ENCODE measurements around the gene CFAP46. TPM values are rescaled to one million over a fixed set of nuclear protein-coding genes. Genes with fewer than 3 reads are reported as not detected.

Gene CFAP46
- total and polyA plus RNA-seq, 2 of the 4 experiments (the other 2 are of a cell fraction): 1.3 to 1.8 TPM

DNA sequence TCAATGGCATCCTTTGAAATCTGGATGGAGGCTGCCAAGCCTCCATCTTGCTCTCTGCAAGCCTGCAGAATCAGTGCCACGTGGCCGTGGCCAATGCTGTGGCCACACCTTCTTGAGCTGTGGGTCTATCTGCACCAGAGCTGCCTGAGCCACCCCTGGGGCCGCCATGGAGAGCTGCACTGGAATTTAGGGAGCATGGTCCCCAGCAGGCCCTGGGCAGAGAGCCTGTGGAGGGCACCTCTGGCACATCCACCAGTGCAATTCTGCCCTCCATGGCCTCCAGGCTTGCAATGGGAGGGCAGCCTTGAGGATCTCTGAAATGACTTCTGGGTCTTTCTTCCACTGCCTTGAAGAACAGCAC lies 100.8 kb downstream of the CFAP46 start:
- peaks cover 19% of the 10 kb centered on the region for H3K9me3 ChIP-seq (ENCODE audit: control insufficient read depth, insufficient read depth, low read length)
- no peak overlapping the region for H3K23ac ChIP-seq (ENCODE audit: low read depth, low read length)
- TF ChIP-seq RCOR1 (IDR thresholded peaks at IDR 0.05; ENCODE audit: insufficient replicate concordance, low read length) (no peak), MAZ (IDR thresholded peaks at IDR 0.05; ENCODE audit: borderline replicate concordance, low read depth, low read length) (no peak), NFE2L2 (IDR thresholded peaks at IDR 0.05; ENCODE audit: low read depth, low read length) (no peak), RAD21 (IDR thresholded peaks at IDR 0.05; ENCODE audit: low read length) (no peak), MAFK (IDR thresholded peaks at IDR 0.05; ENCODE audit: low read depth, low read length) (no peak), RFX5 (IDR thresholded peaks at IDR 0.05; ENCODE audit: low read depth, low read length) (no peak), MXI1 (IDR thresholded peaks at IDR 0.05; ENCODE audit: borderline replicate concordance, low read depth, low read length) (no peak), CEBPB (IDR thresholded peaks at IDR 0.05; ENCODE audit: low read depth, low read length) (no peak), BHLHE40 (IDR thresholded peaks at IDR 0.05; ENCODE audit: low read depth, low read length) (no peak), POLR2A (IDR thresholded peaks at IDR 0.05; ENCODE audit: low read depth, low read length) (no peak), SMC3 (IDR thresholded peaks at IDR 0.05; ENCODE audit: low read depth, low read length) (no peak), CHD1 (IDR thresholded peaks at IDR 0.05; ENCODE audit: low read depth, low read length) (no peak), FOS (IDR thresholded peaks at IDR 0.05; ENCODE audit: low read depth, low read length) (no peak)
- TF ChIP-seq, protein P1, sequence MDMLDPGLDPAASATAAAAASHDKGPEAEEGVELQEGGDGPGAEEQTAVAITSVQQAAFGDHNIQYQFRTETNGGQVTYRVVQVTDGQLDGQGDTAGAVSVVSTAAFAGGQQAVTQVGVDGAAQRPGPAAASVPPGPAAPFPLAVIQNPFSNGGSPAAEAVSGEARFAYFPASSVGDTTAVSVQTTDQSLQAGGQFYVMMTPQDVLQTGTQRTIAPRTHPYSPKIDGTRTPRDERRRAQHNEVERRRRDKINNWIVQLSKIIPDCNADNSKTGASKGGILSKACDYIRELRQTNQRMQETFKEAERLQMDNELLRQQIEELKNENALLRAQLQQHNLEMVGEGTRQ (IDR thresholded peaks at IDR 0.05; ENCODE audit: low read depth, low read length): no peak
- TF ChIP-seq, protein P2, sequence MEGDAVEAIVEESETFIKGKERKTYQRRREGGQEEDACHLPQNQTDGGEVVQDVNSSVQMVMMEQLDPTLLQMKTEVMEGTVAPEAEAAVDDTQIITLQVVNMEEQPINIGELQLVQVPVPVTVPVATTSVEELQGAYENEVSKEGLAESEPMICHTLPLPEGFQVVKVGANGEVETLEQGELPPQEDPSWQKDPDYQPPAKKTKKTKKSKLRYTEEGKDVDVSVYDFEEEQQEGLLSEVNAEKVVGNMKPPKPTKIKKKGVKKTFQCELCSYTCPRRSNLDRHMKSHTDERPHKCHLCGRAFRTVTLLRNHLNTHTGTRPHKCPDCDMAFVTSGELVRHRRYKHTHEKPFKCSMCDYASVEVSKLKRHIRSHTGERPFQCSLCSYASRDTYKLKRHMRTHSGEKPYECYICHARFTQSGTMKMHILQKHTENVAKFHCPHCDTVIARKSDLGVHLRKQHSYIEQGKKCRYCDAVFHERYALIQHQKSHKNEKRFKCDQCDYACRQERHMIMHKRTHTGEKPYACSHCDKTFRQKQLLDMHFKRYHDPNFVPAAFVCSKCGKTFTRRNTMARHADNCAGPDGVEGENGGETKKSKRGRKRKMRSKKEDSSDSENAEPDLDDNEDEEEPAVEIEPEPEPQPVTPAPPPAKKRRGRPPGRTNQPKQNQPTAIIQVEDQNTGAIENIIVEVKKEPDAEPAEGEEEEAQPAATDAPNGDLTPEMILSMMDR (conservative IDR thresholded peaks at IDR 0.05; ENCODE audit: low read depth, low read length): no peak
- TF ChIP-seq, protein P3, sequence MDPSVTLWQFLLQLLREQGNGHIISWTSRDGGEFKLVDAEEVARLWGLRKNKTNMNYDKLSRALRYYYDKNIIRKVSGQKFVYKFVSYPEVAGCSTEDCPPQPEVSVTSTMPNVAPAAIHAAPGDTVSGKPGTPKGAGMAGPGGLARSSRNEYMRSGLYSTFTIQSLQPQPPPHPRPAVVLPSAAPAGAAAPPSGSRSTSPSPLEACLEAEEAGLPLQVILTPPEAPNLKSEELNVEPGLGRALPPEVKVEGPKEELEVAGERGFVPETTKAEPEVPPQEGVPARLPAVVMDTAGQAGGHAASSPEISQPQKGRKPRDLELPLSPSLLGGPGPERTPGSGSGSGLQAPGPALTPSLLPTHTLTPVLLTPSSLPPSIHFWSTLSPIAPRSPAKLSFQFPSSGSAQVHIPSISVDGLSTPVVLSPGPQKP (IDR thresholded peaks at IDR 0.05; ENCODE audit: borderline replicate concordance, low read depth, low read length): no peak
- peaks cover 7% of the 10 kb centered on the region; the same call in 1 of the 2 replicates for H3K27me3 ChIP-seq (ENCODE audit: control insufficient read depth, insufficient read depth, low read length)
- CTCF ChIA-PET: no interaction called here
- WGBS, 2 experiments (ENCODE audit: extremely low coverage in 2 of 2, insufficient read length in 1 of 2): 34% methylated on average over 3 of the region's 3 CpGs; no CpG with 5 or more reads in 1 of the 2 experiments
- H4K91ac ChIP-seq (ENCODE audit: insufficient read depth, low read depth, low read length): no peak overlapping the region
- H2BK15ac ChIP-seq (ENCODE audit: low read depth, low read length): no peak overlapping the region
- intact Hi-C loops (cut with micrococcal nuclease) (no loop called here), in situ Hi-C loops (cut with MboI; ENCODE audit: low sequenced_read_pairs) (no loop called here), dilution Hi-C loops (cut with HindIII; ENCODE audit: low sequenced_read_pairs, unreplicated experiment) (no loop called here)
- no peak overlapping the region for H2AK9ac ChIP-seq (replicated peaks; ENCODE audit: low read depth, low read length, poor library complexity)
- H2AFZ ChIP-seq (replicated peaks; ENCODE audit: low read length, poor library complexity): no peak overlapping the region
- DNase-seq (no peak), ATAC-seq (ENCODE audit: low read depth) (no peak)
- no peaks in the 10 kb centered on the region for H3K4me1 ChIP-seq (ENCODE audit: control insufficient read depth, insufficient read depth, low read length)
- H3K27ac ChIP-seq (ENCODE audit: insufficient read depth, low read length): no peak overlapping the region
- no peak overlapping the region for H3K56ac ChIP-seq (ENCODE audit: extremely low read depth, insufficient read depth, low read length)
- H2BK20ac ChIP-seq (ENCODE audit: low read depth, low read length): no peak overlapping the region
- no peak overlapping the region for H2AK5ac ChIP-seq (ENCODE audit: low read depth, low read length)
- H3K4me3 ChIP-seq (ENCODE audit: insufficient read depth, low read depth, low read length): no peak overlapping the region
- H4K8ac ChIP-seq (ENCODE audit: low read depth in 2 of 2, low read length in 2 of 2): no peak overlapping the region
- no peaks in the 10 kb centered on the region for H3K36me3 ChIP-seq (ENCODE audit: control insufficient read depth, insufficient read depth, low read length)
- H3K4ac ChIP-seq (ENCODE audit: low read depth, low read length): no peak overlapping the region
- H3K4me2 ChIP-seq (ENCODE audit: low read depth, low read length): no peak overlapping the region
- no peak overlapping the region for H3K9ac ChIP-seq (ENCODE audit: low read depth, low read length)
- POLR2A ChIA-PET (ENCODE audit: unreplicated experiment): no interaction called here
- H3K14ac ChIP-seq (replicated peaks; ENCODE audit: low read depth, low read length): no peak overlapping the region
- H3K9me1 ChIP-seq (ENCODE audit: insufficient read depth, low read length): peaks cover 3% of the 10 kb centered on the region; the same call in 1 of the 2 replicates
- no peak overlapping the region for H3K18ac ChIP-seq (ENCODE audit: low read depth, low read length)
- H4K5ac ChIP-seq (ENCODE audit: low read depth, low read length): no peak overlapping the region
- no peaks in the 10 kb centered on the region for H3K79me1 ChIP-seq (ENCODE audit: low read depth in 1 of 2, low read length in 2 of 2)
- no TSS peak for BruUV-seq (replicated peaks)
- H2BK5ac ChIP-seq (ENCODE audit: low read depth, low read length, poor library complexity, severe bottlenecking): no peak overlapping the region
- no peaks in the 10 kb centered on the region for H4K20me1 ChIP-seq (ENCODE audit: insufficient read depth, low read length)
- no peak overlapping the region for H2BK120ac ChIP-seq (ENCODE audit: low read depth, low read length)
